ENCODE data around the gene CRX. TPM values are rescaled to one million over a fixed set of nuclear protein-coding genes. Genes with fewer than 3 reads are reported as not detected.
"Not testable (repeated sequence)": the region's sequence is repeated elsewhere in the genome, so short reads cannot be mapped to it uniquely, and the experiment has no call there.

Gene CRX
- total RNA-seq, 1 donor from 2014 or later = not detected

DNA sequence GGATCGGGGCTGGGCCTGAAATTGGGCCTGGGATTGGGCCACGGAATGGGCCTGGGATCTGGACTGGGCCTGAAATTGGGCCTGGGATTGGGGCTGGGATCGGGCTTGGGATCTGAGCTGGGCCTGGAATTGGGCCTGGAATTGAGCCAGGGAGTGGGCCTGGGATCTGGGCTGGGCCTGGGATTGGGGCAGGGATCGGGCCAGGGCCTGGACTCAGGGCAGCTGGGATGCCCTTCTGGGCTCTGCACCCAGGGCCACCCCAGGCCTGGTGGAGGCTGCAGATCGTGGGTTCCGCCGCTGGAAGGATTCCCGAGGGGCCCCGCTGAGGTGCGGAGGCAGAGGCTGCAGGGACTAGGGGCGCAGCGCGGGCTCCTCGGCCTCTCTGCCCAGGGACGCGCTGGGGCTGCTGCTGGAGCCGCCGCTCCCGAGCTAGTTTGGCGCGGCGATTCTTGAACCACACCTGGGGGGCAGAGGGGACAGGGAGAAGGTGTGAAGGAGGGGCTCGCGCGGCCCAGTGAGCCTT, 19.2 kb upstream of the CRX start:
- TF ChIP-seq, protein P1, sequence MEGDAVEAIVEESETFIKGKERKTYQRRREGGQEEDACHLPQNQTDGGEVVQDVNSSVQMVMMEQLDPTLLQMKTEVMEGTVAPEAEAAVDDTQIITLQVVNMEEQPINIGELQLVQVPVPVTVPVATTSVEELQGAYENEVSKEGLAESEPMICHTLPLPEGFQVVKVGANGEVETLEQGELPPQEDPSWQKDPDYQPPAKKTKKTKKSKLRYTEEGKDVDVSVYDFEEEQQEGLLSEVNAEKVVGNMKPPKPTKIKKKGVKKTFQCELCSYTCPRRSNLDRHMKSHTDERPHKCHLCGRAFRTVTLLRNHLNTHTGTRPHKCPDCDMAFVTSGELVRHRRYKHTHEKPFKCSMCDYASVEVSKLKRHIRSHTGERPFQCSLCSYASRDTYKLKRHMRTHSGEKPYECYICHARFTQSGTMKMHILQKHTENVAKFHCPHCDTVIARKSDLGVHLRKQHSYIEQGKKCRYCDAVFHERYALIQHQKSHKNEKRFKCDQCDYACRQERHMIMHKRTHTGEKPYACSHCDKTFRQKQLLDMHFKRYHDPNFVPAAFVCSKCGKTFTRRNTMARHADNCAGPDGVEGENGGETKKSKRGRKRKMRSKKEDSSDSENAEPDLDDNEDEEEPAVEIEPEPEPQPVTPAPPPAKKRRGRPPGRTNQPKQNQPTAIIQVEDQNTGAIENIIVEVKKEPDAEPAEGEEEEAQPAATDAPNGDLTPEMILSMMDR (IDR thresholded peaks at IDR 0.05; ENCODE audit: insufficient read depth, low read length, poor library complexity, severe bottlenecking) = no peak
- no peak for DNase-seq (ENCODE audit: low read depth)
- Histone ChIP-seq H3K27me3 (ENCODE audit: control insufficient read depth, insufficient read depth, low read length) (no peaks in the 10 kb centered on the region), H3K36me3 (ENCODE audit: control insufficient read depth, insufficient read depth, low read length) (no peaks in the 10 kb centered on the region), H3K4me3 (ENCODE audit: low read depth, low read length) (no peak overlapping the region)

DNA sequence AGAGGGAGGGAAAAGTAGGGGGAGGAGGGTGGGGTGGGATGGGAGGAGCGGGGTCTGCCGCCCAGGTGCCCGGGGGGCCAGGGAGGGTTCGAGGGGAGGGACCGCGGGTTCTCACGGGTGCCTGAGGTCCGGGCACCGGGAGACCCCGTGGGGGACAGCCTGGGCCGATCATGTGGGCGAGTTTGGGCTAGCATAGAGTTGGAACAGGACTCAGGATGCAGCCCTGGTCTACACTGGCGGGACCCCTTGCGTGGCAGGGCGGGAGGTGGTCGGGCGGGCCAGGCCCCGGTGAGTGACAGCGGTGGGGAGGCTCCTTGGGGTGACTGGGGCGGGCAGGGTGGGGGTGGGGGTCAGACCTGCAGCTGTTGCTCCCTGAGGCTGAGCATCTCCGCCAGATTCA, 18.6 kb upstream of the CRX start:
- H3K36me3 ChIP-seq (ENCODE audit: control insufficient read depth, insufficient read depth, low read length); H3K27me3 ChIP-seq (ENCODE audit: control insufficient read depth, insufficient read depth, low read length); H3K4me3 ChIP-seq (ENCODE audit: low read depth, low read length); DNase-seq (ENCODE audit: low read depth): not testable (repeated sequence)

DNA sequence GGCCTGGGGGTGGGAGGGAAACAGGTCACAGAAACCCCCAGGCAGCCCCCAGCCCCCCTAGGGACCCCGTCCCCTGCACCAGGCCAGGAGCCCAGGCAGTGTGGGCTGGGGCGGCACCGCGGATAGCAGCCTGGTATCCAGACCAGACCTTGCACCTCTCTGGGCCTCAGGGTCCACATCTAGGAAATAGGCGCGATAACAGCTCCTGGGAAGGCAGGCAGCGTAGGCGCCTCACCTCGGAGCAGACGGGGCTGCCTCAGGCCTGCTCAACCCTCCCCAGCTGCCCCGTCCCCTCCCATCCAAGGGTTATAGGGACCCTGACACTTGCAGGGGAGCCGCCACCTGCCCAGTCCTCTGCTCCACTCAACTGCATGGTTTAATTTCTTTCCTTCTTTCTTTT, 18.1 kb upstream of the CRX start:
- not testable (repeated sequence) for H3K27me3 ChIP-seq (ENCODE audit: control insufficient read depth, insufficient read depth, low read length); H3K36me3 ChIP-seq (ENCODE audit: control insufficient read depth, insufficient read depth, low read length); DNase-seq (ENCODE audit: low read depth); H3K4me3 ChIP-seq (ENCODE audit: low read depth, low read length)

DNA sequence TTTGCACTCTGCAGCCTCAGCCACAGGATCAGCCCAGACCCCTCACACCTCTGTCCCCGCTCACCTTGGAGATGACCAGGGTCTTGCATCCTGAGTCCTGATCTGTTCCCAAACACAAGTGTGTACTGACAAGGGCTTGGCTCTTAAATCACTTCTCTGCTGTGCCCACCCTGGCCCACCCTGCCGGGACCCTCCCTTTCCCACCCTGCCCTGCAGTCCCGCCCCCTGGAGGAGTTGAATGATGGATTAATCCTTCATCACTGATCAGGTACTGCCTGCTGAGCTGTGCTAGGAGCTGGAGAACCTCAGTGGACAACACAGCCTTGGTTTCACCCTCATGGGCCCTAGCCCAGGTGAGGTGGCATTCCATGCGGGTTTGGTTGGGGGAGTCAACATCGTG, 17.3 kb upstream of the CRX start, which contains the start of gene TPRX1:
TSS of gene TPRX1 (minus strand) at position 101 of the 400 bp plus-strand sequence. CDS start at position 89, 12 bp downstream.
- not testable (repeated sequence) for H3K27me3 ChIP-seq (ENCODE audit: control insufficient read depth, insufficient read depth, low read length); DNase-seq (ENCODE audit: low read depth); H3K36me3 ChIP-seq (ENCODE audit: control insufficient read depth, insufficient read depth, low read length); H3K4me3 ChIP-seq (ENCODE audit: low read depth, low read length)

DNA sequence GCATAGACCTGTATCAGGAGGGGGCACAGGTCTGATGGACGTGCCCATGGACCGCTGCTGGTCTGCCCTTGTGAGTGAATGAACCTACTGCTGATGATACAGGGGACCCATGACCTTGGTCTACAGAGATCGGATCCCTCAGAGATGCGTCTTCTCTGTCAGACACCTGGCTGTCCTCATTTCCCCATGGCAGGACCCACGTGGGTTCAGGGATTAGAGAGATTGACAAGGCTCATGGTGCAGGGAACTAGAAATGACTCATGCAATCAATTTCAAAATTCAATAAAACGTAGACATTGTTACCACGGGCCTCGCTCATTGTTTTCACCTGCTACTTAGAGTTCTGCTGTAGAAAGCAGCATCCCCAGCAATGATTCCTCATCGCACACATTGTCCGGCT, 16.4 kb upstream of the CRX start:
- no peaks in the 10 kb centered on the region for H3K27me3 ChIP-seq (ENCODE audit: control insufficient read depth, insufficient read depth, low read length)
- H3K4me3 ChIP-seq (ENCODE audit: low read depth, low read length) = no peak overlapping the region
- TF ChIP-seq, protein P1 (IDR thresholded peaks at IDR 0.05; ENCODE audit: insufficient read depth, low read length, poor library complexity, severe bottlenecking) = no peak
- no peaks in the 10 kb centered on the region for H3K36me3 ChIP-seq (ENCODE audit: control insufficient read depth, insufficient read depth, low read length)
- no peak for DNase-seq (ENCODE audit: low read depth)

DNA sequence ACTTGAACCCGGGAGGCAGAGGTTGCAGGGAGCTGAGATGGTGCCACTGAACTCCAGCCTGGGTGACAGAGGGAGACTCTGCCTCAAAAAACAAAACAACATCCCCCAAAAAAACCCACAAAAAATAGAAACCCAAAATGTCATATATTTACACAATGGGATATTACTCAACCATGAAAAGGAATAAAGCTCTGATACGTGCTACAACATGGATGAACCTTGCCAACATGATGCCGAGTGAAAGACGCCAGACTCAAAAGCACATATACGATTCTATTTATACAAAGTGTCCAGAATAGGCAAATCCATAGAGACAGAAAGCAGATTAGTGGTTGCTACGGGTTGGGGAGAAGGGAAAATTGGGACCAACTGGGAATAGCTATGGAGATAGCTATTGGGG, 15.3 kb upstream of the CRX start:
- TF ChIP-seq, protein P1 (IDR thresholded peaks at IDR 0.05; ENCODE audit: insufficient read depth, low read length, poor library complexity, severe bottlenecking) = no peak
- H3K27me3 ChIP-seq (ENCODE audit: control insufficient read depth, insufficient read depth, low read length) = no peaks in the 10 kb centered on the region
- DNase-seq (ENCODE audit: low read depth) = no peak
- H3K36me3 ChIP-seq (ENCODE audit: control insufficient read depth, insufficient read depth, low read length) = no peaks in the 10 kb centered on the region
- no peak overlapping the region for H3K4me3 ChIP-seq (ENCODE audit: low read depth, low read length)

DNA sequence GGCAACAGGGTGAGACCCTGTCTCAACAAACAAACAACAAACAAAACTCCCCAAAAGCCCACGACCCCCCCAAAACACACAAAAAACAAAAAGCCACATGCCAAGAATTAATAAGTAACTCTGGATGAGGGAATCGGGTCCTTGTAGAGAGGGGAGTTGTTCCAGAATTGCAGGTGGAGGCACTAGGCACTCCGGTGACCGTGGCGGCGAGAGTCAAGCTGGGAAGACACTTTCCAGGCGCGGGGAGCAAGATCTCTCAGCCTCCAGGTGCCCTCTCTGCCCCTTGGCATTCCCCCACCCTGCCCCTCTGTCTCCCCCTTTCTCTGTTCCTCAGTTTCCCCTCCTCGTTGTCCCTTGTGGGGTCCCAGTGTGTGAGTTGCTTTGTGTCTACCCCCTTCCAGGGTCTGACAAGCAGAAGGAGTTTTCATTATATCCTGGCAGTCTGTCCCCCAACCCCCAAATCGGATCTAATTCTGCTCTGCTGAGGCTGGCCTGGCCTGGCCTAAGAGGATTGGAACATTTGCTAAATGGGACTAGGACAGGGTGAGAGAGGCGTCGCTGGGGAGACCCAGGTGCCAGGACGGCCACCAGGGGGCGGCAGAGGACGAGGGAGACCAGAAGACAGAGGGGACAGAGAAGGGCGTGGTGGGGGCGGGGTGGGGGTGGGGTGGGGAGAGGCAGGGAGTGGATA, 8.3 kb upstream of the CRX start:
- no peak for DNase-seq (ENCODE audit: low read depth)
- H3K36me3 ChIP-seq (ENCODE audit: control insufficient read depth, insufficient read depth, low read length) = no peaks in the 10 kb centered on the region
- H3K27me3 ChIP-seq (ENCODE audit: control insufficient read depth, insufficient read depth, low read length) = peaks cover 3% of the 10 kb centered on the region
- TF ChIP-seq, protein P1 (IDR thresholded peaks at IDR 0.05; ENCODE audit: insufficient read depth, low read length, poor library complexity, severe bottlenecking) = peak; percentile 63
- no peak overlapping the region for H3K4me3 ChIP-seq (ENCODE audit: low read depth, low read length)

All from kidney epithelial cell (primary cell).